Loucy (cell line): Measurements from ENCODE around the gene KIAA1549.

ENCODE experiments used
- H2AFZ ChIP-seq: fragments of 200-600 bp; sonication (generic); 2 replicates; pipeline ENCODE4 v1.6.0; 2016; ENCODE audit warnings: antibody characterized with exemption, mild to moderate bottlenecking, low read length, moderate library complexity
- H3F3A ChIP-seq: fragments of 200-600 bp; 2 replicates; pipeline ENCODE4 v1.6.0; 2016; ENCODE audit warnings: antibody characterized with exemption, low read depth, mild to moderate bottlenecking
- H3K27me3 ChIP-seq: fragments of 200-600 bp; sonication (generic); 2 replicates; pipeline ENCODE4 v1.6.1; 2014; ENCODE audit warnings: low read length, mild to moderate bottlenecking; ENCODE audit not compliant: insufficient read depth, poor library complexity, severe bottlenecking
- H3K36me3 ChIP-seq: fragments of 200-600 bp; sonication (generic); 2 replicates; pipeline ENCODE4 v1.6.1; 2016; ENCODE audit warnings: low read length; ENCODE audit not compliant: insufficient read depth
- H3K4me1 ChIP-seq: fragments of 200-600 bp; sonication (generic); 2 replicates; pipeline ENCODE4 v1.5.1; 2014; ENCODE audit warnings: low read length, mild to moderate bottlenecking; ENCODE audit not compliant: insufficient read depth, poor library complexity, severe bottlenecking
- H3K4me2 ChIP-seq: fragments of 200-600 bp; sonication (generic); 2 replicates; pipeline ENCODE4 v1.6.0; 2014; ENCODE audit warnings: antibody characterized with exemption, low read length, low read depth, mild to moderate bottlenecking; ENCODE audit not compliant: poor library complexity, severe bottlenecking
- H3K4me3 ChIP-seq: fragments of 200-600 bp; sonication (generic); 2 replicates; pipeline ENCODE4 v1.5.1; 2014; ENCODE audit warnings: low read length, mild to moderate bottlenecking, mixed read lengths; ENCODE audit not compliant: poor library complexity, severe bottlenecking
- H3K79me2 ChIP-seq: fragments of 200-600 bp; sonication (generic); 2 replicates; pipeline ENCODE4 v1.6.1; 2014; ENCODE audit warnings: low read length; ENCODE audit not compliant: insufficient read depth
- H3K9ac ChIP-seq: fragments of 200-600 bp; sonication (generic); 2 replicates; pipeline ENCODE4 v1.6.0; 2014; ENCODE audit warnings: mild to moderate bottlenecking, low read depth, low read length, moderate library complexity; ENCODE audit not compliant: poor library complexity, severe bottlenecking
- H3K9me2 ChIP-seq: fragments of 200-600 bp; sonication (generic); replicated peaks from 2 replicates; pipeline ENCODE4 v1.6.1; 2016; ENCODE audit warnings: low read depth, low read length, mixed read lengths
- H3K9me3 ChIP-seq: fragments of 200-600 bp; sonication (generic); 2 replicates; pipeline ENCODE4 v1.6.1; 2014; ENCODE audit warnings: mild to moderate bottlenecking, antibody characterized with exemption, low read length, low read depth; ENCODE audit not compliant: insufficient read depth
- H4K20me1 ChIP-seq: fragments of 200-600 bp; sonication (generic); 2 replicates; pipeline ENCODE4 v1.6.0; 2014; ENCODE audit warnings: antibody characterized with exemption, low read length, mild to moderate bottlenecking; ENCODE audit not compliant: insufficient read depth, poor library complexity, severe bottlenecking
- CTCF ChIP-seq: fragments of 200-600 bp; sonication (generic); conservative IDR thresholded peaks from 2 replicates; pipeline ENCODE4 v1.5.1; 2014; ENCODE audit warnings: mild to moderate bottlenecking, antibody characterized with exemption, low read length
- EZH2phosphoT487 ChIP-seq: fragments of 200-600 bp; IDR thresholded peaks from 2 replicates; pipeline ENCODE4 v1.6.1; 2018; ENCODE audit warnings: antibody characterized with exemption, mild to moderate bottlenecking, moderate library complexity, borderline replicate concordance

The KIAA1549 gene

GRCh38 chr7:138964624-138965436 is 16.4 kb downstream of the KIAA1549 start:
- peak overlapping the region; percentile 12 for H3K4me2 ChIP-seq
- H3K9me3 ChIP-seq: no peaks in the 10 kb centered on the region

GRCh38 chr7:138963675-138964074 is 17.5 kb downstream of the KIAA1549 start:
- no peak for TF ChIP-seq EZH2phosphoT487
- TF ChIP-seq CTCF: no peak
- H3K4me2 ChIP-seq: no peak overlapping the region
- H3K79me2 ChIP-seq: peaks cover 78% of the 10 kb centered on the region

More at GRCh38 chr7:138964624-138965436, 16.4 kb downstream of the KIAA1549 start:
- Histone ChIP-seq H3K4me1 (peaks cover 38% of the 10 kb centered on the region), H3K27me3 (no peaks in the 10 kb centered on the region), H3K9ac (no peak overlapping the region), H4K20me1 (no peaks in the 10 kb centered on the region), H3K9me2 (no peaks in the 10 kb centered on the region), H3K79me2 (peaks cover 85% of the 10 kb centered on the region), H3K36me3 (no peaks in the 10 kb centered on the region), H3F3A (no peaks in the 10 kb centered on the region), H2AFZ (no peak overlapping the region), H3K4me3 (no peak overlapping the region)
- TF ChIP-seq CTCF: no peak
- no peak for TF ChIP-seq EZH2phosphoT487

DNA sequence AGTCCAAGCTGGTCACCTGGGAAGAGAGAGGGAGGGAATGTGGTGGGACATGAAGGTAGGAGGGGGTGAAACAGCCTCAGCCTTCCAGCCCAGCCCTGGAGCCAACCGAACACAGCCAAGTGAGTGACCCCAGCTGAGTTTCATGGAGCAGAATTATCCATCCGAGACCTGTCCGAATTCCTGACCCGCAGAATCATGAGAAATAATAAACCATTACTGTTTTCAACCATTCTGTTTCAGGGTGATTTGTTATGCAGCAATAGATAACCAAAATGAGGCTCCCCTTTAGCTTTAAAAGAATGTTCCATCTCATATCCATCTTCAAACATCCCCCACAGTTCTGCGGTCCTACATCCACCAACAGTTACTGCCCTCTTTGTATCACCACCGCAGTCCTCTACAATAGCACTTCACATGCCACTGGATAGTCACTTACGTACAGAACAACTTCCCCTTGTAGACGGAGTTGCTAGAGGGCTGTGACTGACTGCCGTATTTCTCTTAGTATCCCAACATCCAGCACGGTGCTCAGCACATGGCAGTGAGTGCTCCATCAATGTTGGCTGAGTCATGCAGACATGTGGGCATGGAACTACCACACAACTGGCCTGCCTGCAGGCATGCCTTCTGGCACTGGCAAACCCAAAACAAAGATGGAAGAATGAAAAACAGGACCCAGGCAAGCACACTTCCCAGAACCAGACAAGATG is 18.5 kb downstream of the KIAA1549 start:
- no peaks in the 10 kb centered on the region for H3F3A ChIP-seq
- no peaks in the 10 kb centered on the region for H3K9me3 ChIP-seq
- no peaks in the 10 kb centered on the region for H3K27me3 ChIP-seq
- H2AFZ ChIP-seq: no peak overlapping the region
- no peak overlapping the region for H3K4me2 ChIP-seq
- H3K36me3 ChIP-seq: no peaks in the 10 kb centered on the region
- no peak overlapping the region for H3K9ac ChIP-seq
- H3K79me2 ChIP-seq: peaks cover 82% of the 10 kb centered on the region
- H3K9me2 ChIP-seq: no peaks in the 10 kb centered on the region
- TF ChIP-seq CTCF (no peak), EZH2phosphoT487 (no peak)
- peaks cover 36% of the 10 kb centered on the region for H3K4me1 ChIP-seq
- H3K4me3 ChIP-seq: no peak overlapping the region
- H4K20me1 ChIP-seq: no peaks in the 10 kb centered on the region

More at GRCh38 chr7:138963675-138964074, 17.5 kb downstream of the KIAA1549 start:
- H2AFZ ChIP-seq: no peak overlapping the region
- H3F3A ChIP-seq: no peaks in the 10 kb centered on the region
- H3K4me1 ChIP-seq: peaks cover 38% of the 10 kb centered on the region
- no peak overlapping the region for H3K4me3 ChIP-seq
- H3K27me3 ChIP-seq: no peaks in the 10 kb centered on the region
- no peak overlapping the region for H3K9ac ChIP-seq
- no peaks in the 10 kb centered on the region for H3K9me2 ChIP-seq
- no peaks in the 10 kb centered on the region for H3K9me3 ChIP-seq
- H3K36me3 ChIP-seq: no peaks in the 10 kb centered on the region
- no peaks in the 10 kb centered on the region for H4K20me1 ChIP-seq
